GM10266 (cell line): ENCODE measurements around the gene SLC7A6.
A peak's percentile ranks its signal among the peaks of the same experiment; 100 is the strongest.

Experiments used
- DNase-seq: peaks from one replicate; pipeline ENCODE4 v3.0.0; 2012; ENCODE audit errors: extremely low spot score
- CTCF ChIP-seq: IDR thresholded peaks from 2 replicates; pipeline ENCODE4 v1.5.1; 2012; ENCODE audit warnings: mild to moderate bottlenecking, low read depth; ENCODE audit not compliant: control insufficient read depth, insufficient read depth; ENCODE audit errors: missing control alignments

The SLC7A6 gene

DNA sequence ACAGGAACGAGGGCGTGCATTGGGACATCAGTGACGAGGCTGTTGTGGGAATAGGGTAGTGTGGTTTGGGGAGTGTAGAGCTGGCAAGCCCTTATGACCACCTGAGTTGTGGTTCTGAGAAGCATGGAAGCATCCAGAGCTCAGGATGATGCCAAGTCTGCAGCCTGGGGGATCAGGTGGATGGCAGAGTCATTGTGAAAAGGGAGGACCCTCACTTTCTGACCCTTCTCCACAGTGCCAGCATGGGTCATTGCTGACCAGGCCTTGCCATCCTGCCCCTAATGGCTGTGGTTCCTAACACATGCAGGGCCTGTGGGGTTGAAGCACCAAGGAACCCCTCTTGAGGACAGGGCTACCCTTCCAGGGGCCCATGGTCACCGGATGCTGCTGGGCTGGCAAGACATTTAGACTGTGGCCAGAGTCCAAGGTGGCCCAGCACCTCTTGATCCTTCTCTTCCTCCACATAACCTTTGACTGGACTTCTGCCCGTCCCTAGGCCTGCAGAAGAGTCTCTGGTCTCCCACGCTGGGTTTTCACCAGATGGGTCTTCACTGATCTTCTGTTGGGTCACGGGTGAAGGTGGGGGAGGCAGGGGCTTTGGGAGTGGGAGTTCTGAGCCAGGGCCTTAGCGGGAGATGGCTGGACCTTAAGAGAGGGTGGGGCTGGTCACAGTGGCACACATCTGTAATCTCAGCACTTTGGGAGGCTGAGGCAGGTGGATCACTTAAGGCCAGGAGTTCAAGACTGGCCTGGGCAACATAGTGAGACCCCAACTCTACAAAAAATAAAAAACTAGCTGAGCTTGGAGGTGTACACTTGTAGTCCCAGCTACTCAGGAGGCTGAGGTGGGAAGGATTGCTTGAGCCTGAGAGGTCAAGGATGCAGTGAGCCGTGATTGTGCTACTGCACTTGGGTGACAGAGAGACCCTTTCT, 21.1 kb upstream of the SLC7A6 start:
- no peak for DNase-seq
- no peak for TF ChIP-seq CTCF

DNA sequence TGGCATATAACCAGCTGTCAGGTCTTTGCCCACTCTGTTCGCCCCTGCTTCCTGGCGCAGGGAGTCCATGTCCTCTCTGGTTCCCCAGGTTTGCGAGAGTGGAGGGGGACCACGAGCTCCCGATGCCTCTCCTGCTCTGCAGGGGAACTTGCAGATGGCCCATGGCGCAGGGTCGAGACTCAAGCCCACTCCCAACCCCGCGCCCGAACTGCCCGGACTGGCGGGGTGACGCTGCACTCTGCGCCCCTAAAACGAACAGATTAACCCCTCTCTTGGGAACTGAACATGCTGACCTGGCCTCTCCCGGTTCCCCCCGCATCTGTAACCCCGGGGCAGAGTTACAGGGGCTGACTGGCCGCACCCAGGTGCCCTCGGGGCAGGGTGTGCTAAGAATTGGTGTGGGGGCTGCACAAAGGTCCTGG, 19.8 kb upstream of the SLC7A6 start:
- no peak for DNase-seq
- no peak for TF ChIP-seq CTCF

DNA sequence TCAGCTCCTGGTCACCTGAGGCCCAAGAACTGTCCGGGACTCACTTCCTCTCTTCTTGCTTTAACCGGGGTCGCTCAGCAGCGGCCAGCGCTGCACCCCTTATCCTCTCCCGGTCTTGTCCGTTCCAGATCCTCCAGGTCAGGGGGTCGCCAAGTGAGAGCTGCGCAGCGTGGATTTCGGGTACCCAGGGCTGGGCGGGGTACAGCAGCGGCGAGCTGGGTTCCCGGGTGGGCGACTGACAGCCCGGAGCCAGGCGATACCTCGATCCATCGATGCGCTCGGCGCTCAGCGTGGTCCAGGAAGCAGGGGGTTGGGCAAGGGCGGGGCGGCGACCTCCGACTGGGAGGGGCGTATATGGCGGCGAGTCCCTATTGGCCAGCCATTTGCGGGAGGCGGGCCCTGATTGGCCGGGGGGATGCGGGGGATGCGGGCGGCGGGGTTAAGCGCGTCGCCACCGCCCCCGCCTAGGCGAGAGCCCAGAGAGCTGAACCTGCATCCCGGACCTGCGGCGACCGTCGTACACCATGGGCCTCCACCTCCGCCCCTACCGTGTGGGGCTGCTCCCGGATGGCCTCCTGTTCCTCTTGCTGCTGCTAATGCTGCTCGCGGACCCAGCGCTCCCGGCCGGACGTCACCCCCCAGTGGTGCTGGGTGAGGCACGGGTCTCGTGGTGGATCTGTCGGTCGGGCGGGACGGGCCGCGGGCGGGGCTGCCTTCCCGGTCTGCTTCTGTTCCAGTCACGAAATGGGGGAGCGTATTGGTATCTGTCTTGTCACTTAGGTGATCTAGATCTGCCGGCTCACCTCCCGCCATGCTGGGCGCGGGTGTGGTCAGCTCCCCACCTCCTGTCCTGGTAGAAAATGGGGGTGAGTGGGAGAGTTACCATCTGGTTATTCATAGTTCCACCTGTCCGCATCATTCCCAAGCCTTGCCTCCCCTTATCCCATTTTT, 19.1 kb upstream of the SLC7A6 start, which contains the start of gene PLA2G15:
Gene PLA2G15, plus strand, starts transcription at position 471 of the 951 bp plus-strand sequence. Its CDS starts 54 bp downstream, at position 525.
- TF ChIP-seq CTCF: no peak
- peak; percentile 97 for DNase-seq

GRCh38 chr16:68246121-68246520, 18.2 kb upstream of the SLC7A6 start:
- TF ChIP-seq CTCF: no peak
- no peak for DNase-seq

DNA sequence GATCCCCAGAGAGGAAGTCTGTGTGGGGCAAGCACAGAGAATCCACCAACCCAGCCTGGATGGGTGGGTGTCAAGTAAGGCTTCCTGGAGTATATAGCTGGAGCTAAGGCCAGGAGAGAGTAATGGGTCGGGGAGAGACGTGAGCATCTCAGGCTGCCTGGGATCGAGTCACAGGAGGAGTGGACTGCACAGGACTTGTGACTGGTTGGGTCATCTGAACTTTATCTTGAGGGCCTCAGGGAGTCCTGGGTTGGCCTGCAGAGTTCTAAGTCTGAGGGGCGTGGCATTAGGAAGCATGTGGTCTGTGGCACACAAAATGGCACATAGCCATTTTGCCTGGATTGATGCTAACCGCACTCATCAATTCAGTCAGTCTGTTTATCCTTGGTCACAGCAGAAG, 17.7 kb upstream of the SLC7A6 start:
- no peak for DNase-seq
- no peak for TF ChIP-seq CTCF

GRCh38 chr16:68247400-68247799, 16.9 kb upstream of the SLC7A6 start:
- no peak for DNase-seq
- no peak for TF ChIP-seq CTCF

- no peak for DNase-seq
- no peak for TF ChIP-seq CTCF
These were observed 16.4 kb upstream of the SLC7A6 start for GRCh38 chr16:68247932-68248331.
